IPS DF 19.7 (cell line): Measurements from ENCODE around the gene DXO.
"Not testable (repeated sequence)": the region's sequence is repeated elsewhere in the genome, so short reads cannot be mapped to it uniquely, and the experiment has no call there.

Experiments
- DNase-seq: peaks from one replicate; pipeline ENCODE4 v3.0.0-alpha.2; 2013; ENCODE audit warnings: low read depth, low spot score

The DXO gene

GRCh38 chr6:31980195-31980876 lies 8.4 kb upstream of the DXO start:
- not testable (repeated sequence) for DNase-seq

GRCh38 chr6:31979238-31979898 lies 7.4 kb upstream of the DXO start:
- no peak for DNase-seq

DNA sequence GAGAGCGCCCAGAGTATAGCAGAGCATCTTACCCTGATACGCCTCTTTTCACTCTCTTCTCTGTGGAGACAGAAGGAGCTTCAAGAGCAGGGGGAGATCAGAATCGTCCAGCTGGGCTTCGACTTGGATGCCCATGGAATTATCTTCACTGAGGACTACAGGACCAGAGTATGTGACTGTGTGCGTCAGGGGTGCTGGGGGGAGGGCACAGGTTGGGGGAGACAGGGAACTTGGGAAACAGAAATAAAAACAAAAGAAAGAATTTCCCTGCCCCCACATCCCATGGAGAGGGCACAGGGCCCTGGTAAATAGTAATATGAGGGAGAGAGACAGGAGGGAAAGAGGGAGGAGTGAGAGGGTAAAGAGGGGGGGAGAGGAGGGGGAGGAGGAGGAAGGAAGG lies 6.9 kb upstream of the DXO start:
- DNase-seq, result no peak

DNA sequence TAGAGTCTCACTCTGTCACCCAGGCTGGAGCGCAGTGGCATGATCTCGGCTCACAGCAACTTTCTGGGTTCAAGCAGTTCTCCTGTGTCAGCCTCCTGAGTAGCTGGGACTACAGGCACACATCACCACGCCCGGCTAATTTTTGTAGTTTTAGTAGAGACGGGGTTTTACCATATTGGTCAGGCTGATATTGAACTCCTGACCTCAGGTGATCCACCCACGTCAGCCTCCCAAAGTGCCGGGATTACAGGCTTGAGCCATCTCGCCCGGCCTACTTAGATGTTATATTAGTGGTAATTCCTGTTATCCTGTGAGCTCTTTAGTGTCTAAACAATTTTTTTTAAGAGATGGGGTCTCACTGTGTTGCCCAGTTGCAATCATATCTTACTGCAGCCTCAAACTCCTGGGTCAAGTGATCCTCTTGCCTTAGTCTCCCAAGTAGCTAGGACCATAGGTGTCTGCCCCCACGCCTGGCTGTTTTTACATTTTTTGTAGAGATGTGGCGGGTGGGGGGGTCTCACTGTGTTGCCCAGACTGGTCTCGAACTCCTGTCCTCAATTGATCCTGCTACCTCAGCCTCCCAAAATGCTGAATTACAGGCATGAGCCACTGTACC lies 6.0 kb upstream of the DXO start:
- no peak for DNase-seq

DNA sequence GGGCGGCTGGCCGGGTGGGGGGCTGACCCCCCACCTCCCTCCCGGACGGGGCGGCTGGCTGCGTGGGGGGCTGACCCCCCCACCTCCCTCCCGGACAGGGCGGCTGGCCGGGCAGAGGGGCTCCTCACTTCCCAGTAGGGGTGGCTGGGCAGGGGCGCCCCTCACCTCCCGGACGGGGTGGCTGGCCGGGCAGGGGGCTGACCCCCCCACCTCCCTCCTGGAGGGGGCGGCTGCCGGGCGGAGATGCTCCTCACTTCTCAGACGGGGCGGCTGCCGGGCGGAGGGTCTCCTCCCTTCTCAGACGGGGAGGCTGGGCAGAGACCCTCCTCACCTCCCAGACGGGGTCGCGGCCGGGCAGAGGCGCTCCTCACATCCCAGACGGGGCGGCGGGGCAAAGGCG lies 4.1 kb upstream of the DXO start:
- not testable (repeated sequence) for DNase-seq

GRCh38 chr6:31972709-31973350 lies 892 bp upstream of the DXO start:
- DNase-seq, result no peak

DNA sequence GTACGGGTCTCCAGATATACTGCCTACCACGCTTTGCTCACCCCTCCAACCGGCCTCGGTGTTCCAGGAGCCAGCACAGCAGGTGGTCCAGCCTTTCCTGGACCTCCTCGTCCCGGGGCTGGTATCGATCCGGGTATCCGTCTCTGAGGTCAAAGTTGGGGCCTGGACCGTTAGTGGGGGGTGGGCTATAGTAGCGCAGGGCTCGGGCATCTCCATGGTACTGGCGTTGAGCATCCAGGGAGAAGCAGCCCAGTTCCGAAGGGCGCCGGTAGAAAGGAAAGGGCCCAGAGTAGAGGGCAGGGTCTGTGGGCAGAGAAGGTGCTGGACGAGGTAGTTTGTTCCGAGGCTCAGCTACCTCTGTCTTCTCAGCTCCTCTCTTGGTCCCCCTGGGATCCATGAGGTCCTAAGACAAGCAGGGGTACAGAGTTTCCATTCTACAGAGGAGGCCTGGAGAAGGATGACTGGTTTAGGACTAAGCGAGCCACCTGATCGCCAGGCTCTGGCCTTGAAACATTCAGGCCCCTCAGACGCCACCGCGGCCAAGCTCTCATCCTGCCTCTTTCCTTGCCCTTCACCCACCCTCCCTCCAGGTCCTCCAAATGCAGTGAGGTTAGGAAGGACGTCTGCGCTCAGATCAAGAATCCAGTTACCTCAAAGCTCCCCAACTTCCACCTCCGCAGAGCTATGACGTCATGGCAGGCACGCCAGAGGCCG lies 502 bp downstream of the DXO start:
- no peak for DNase-seq

DNA sequence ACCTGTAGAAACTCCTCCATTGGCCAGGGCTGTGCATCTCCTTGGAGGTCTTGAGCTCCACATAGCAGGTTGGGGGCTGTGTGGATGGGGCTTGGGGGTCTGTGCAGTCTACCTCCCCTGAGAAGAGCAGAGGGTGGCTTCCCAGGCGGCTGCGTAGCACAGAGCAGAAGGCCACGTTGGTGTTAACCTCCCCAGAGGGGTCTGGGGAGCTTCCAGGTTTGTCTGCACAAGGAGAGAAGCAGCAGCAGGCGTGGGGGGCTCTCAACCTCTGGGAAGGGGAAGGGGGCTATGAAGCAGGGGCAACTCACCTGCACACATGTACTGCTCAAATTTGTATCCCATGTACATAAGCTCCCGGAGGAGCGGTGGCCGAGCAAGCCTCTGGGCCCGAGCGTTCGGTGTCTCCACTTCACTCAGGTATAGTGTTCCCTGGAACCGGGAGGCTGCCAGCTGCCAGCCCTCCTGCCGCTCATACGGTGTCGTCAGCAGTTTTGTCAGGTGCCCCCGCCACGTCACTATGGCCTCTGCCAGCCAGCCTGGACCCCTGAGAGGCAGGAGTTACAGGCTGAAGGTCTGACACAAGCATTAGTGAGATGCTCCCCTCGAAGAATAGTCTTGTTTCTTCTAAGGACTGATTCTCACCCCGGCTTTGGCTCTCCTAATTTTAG lies 1.2 kb downstream of the DXO start:
- DNase-seq, result no peak

- DNase-seq, result no peak
Measured at GRCh38 chr6:31969712-31970603, 2.0 kb downstream of the DXO start.

GRCh38 chr6:31968791-31969711 lies 2.9 kb downstream of the DXO start:
- DNase-seq, result no peak

DNA sequence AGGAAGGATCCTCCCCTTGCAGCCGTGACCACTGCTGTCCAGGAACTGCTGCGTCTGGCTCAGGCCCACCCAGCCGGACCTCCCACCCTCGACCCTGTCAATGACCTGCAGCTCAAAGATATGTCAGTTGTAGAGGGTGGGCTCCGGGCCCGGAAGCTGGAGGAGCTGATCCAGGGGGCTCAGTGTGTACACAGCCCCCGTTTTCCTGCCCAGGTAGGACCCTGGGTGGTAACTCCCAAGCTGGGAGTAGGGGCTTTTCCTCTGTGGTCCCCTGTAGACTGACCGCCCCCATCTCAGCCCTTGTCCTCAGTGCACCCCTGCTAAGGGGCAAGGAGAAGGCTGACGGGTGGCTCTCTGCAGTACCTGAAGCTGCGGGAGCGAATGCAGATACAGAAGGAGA lies 3.6 kb downstream of the DXO start:
- DNase-seq, result no peak

- no peak for DNase-seq
Measured at GRCh38 chr6:31967926-31968320, 4.0 kb downstream of the DXO start.

DNA sequence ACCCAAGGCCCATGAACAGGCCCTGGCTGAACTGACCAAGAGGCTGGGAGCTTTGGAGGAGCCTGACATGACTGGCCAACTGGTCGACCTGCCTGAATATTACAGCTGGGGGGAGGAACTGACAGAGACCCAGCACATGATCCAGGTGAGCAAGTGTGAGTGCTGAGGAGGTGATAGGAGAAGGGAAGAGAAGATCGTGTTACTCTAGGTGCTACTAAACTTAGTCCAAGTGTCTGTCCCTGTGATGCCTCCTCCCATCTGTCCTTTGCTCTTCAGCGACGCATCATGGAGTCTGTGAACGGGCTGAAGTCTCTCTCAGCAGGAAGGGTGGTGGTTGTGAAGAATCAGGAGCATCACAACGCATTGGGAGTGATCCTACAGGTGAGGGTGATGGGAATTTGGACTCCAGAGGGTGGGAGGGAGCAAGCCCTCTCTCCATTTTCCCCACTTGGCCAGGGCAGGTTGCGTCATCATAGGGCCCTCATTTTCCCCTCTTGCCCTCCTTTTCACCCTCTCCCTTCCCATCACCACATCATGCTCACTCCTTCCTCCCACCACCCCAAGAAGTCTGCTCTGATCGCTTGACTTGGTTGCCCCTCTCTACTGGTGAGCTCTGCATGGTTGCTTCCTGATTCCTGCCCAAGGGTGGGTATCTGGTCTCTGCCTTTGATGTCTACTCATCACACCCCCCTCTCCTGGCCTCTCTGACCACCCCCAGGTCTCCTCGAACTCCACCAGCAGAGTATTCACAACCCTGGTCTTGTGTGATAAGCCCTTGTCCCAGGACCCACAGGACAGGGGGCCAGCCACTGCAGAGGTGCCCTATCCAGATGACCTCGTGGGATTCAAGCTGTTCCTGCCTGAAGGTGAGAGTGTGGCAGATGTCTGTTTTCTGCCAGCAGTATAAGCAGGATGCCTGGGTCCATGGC lies 4.7 kb downstream of the DXO start:
- no peak for DNase-seq

GRCh38 chr6:31966506-31966905 lies 5.4 kb downstream of the DXO start:
- DNase-seq, result no peak

DNA sequence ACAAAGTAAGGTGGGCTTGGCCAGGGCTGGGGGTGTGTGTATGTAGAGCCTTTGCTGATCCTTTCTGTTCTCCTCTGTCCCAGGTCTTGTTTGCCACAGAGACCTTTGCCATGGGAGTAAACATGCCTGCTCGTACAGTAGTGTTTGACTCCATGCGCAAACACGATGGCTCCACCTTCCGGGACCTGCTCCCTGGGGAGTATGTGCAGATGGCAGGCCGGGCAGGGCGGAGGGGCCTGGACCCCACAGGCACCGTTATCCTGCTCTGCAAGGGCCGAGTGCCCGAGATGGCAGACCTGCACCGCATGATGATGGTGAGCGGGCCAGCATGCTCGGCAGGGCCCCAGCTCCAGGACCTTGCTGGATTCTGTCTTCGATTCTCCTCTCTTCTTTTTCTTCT lies 6.2 kb downstream of the DXO start:
- DNase-seq, result no peak

- no peak for DNase-seq
Measured at GRCh38 chr6:31963921-31964320, 8.0 kb downstream of the DXO start.

DNA sequence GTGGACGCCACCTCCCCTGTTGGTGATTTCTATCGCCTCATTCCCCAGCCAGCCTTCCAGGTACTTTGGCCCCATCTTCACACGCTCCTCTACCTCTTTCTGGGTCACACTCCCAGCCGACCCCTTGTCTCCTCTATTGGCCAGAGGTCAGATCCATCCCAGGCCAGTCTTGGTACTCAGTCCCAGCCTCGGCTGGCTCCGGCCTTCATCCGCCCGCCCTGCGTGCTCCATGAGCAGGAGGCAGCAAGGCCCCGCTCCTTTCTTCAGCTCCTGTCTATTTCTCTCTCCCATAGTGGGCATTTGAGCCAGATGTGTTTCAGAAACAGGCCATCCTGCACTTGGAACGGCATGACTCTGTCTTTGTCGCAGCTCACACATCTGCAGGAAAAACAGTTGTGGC lies 10.3 kb downstream of the DXO start:
- DNase-seq, result no peak
